ENCODE results near the gene CNOT4.
"Not testable (repeated sequence)": the region's sequence is repeated elsewhere in the genome, so short reads cannot be mapped to it uniquely, and the experiment has no call there.

Gene CNOT4

GRCh38 chr7:135514856-135515255 is 5.0 kb upstream of the CNOT4 start:
- in situ Hi-C loops (cut with MboI; ENCODE audit: low sequenced_read_pairs), result no loop called here

- in situ Hi-C loops (cut with MboI; ENCODE audit: low sequenced_read_pairs), result no loop called here
These were observed 2.4 kb upstream of the CNOT4 start for GRCh38 chr7:135512135-135512887.

GRCh38 chr7:135510592-135511183 is 786 bp upstream of the CNOT4 start:
- in situ Hi-C loops (cut with MboI; ENCODE audit: low sequenced_read_pairs), result no loop called here

GRCh38 chr7:135509589-135509838 is 388 bp downstream of the CNOT4 start:
- in situ Hi-C loops (cut with MboI; ENCODE audit: low sequenced_read_pairs), result no loop called here

GRCh38 chr7:135508883-135509588 is 866 bp downstream of the CNOT4 start:
- in situ Hi-C loops (cut with MboI; ENCODE audit: low sequenced_read_pairs), result no loop called here

GRCh38 chr7:135501402-135501801 is 8.5 kb downstream of the CNOT4 start:
- in situ Hi-C loops (cut with MboI; ENCODE audit: low sequenced_read_pairs), result no loop called here

- in situ Hi-C loops (cut with MboI; ENCODE audit: low sequenced_read_pairs), result no loop called here
These were observed 10.1 kb downstream of the CNOT4 start for GRCh38 chr7:135499818-135500217.

GRCh38 chr7:135497161-135497560 is 12.7 kb downstream of the CNOT4 start:
- in situ Hi-C loops (cut with MboI; ENCODE audit: low sequenced_read_pairs), result not testable (repeated sequence)

GRCh38 chr7:135493362-135493761 is 16.5 kb downstream of the CNOT4 start:
- in situ Hi-C loops (cut with MboI; ENCODE audit: low sequenced_read_pairs), result no loop called here

- in situ Hi-C loops (cut with MboI; ENCODE audit: low sequenced_read_pairs), result no loop called here
These were observed 17.8 kb downstream of the CNOT4 start for GRCh38 chr7:135492151-135492550.

- in situ Hi-C loops (cut with MboI; ENCODE audit: low sequenced_read_pairs), result no loop called here
These were observed 19.1 kb downstream of the CNOT4 start for GRCh38 chr7:135490783-135491182.

GRCh38 chr7:135489791-135490190 is 20.1 kb downstream of the CNOT4 start:
- in situ Hi-C loops (cut with MboI; ENCODE audit: low sequenced_read_pairs), result no loop called here

GRCh38 chr7:135486261-135486920 is 23.5 kb downstream of the CNOT4 start:
- in situ Hi-C loops (cut with MboI; ENCODE audit: low sequenced_read_pairs), result no loop called here

- in situ Hi-C loops (cut with MboI; ENCODE audit: low sequenced_read_pairs), result no loop called here
These were observed 28.3 kb downstream of the CNOT4 start for GRCh38 chr7:135481598-135481979.

- in situ Hi-C loops (cut with MboI; ENCODE audit: low sequenced_read_pairs), result no loop called here
These were observed 28.8 kb downstream of the CNOT4 start for GRCh38 chr7:135480966-135481597.

- in situ Hi-C loops (cut with MboI; ENCODE audit: low sequenced_read_pairs), result no loop called here
These were observed 34.4 kb downstream of the CNOT4 start for GRCh38 chr7:135475521-135475920.

GRCh38 chr7:135469705-135470104 is 40.2 kb downstream of the CNOT4 start:
- in situ Hi-C loops (cut with MboI; ENCODE audit: low sequenced_read_pairs), result not testable (repeated sequence)

GRCh38 chr7:135467207-135467711 is 42.6 kb downstream of the CNOT4 start:
- in situ Hi-C loops (cut with MboI; ENCODE audit: low sequenced_read_pairs), result no loop called here

GRCh38 chr7:135466442-135467206 is 43.3 kb downstream of the CNOT4 start:
- in situ Hi-C loops (cut with MboI; ENCODE audit: low sequenced_read_pairs), result no loop called here

GRCh38 chr7:135463908-135464307 is 46.0 kb downstream of the CNOT4 start:
- in situ Hi-C loops (cut with MboI; ENCODE audit: low sequenced_read_pairs), result no loop called here
